ENCODE measurements around the gene CEPT1. TPM values are rescaled to one million over a fixed set of nuclear protein-coding genes. Genes with fewer than 3 reads are reported as not detected.

The CEPT1 gene
- total and polyA plus RNA-seq, 2 of the 13 experiments (the other 11 are each of a cell fraction or from before 2014, with no cell fraction given): 35.7 to 48.2 TPM

GRCh38 chr1:111147948-111148347, 7.9 kb downstream of the CEPT1 start:
- H3K4me1 ChIP-seq (ENCODE audit: insufficient read depth, low read length): peaks cover 31% of the 10 kb centered on the region
- in situ Hi-C loops (cut with HindIII; ENCODE audit: extremely low pct_ligation_motif_present, low pct_unique_long_range_greater_than_20kb): no loop called here
- no peak for TF ChIP-seq REXO4 (CRISPR knock-in tag; IDR thresholded peaks at IDR 0.05; ENCODE audit: borderline replicate concordance)
- TF ChIP-seq UBTF (CRISPR knock-in tag; IDR thresholded peaks at IDR 0.05): no peak
- TF ChIP-seq KAT8 (CRISPR knock-in tag; IDR thresholded peaks at IDR 0.05): no peak
- TF ChIP-seq, protein P1, sequence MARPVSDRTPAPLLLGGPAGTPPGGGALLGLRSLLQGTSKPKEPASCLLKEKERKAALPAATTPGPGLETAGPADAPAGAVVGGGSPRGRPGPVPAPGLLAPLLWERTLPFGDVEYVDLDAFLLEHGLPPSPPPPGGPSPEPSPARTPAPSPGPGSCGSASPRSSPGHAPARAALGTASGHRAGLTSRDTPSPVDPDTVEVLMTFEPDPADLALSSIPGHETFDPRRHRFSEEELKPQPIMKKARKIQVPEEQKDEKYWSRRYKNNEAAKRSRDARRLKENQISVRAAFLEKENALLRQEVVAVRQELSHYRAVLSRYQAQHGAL (CRISPR knock-in tag; IDR thresholded peaks at IDR 0.05; ENCODE audit: not compliant biosample characterization): no peak
- TF ChIP-seq, protein P2, sequence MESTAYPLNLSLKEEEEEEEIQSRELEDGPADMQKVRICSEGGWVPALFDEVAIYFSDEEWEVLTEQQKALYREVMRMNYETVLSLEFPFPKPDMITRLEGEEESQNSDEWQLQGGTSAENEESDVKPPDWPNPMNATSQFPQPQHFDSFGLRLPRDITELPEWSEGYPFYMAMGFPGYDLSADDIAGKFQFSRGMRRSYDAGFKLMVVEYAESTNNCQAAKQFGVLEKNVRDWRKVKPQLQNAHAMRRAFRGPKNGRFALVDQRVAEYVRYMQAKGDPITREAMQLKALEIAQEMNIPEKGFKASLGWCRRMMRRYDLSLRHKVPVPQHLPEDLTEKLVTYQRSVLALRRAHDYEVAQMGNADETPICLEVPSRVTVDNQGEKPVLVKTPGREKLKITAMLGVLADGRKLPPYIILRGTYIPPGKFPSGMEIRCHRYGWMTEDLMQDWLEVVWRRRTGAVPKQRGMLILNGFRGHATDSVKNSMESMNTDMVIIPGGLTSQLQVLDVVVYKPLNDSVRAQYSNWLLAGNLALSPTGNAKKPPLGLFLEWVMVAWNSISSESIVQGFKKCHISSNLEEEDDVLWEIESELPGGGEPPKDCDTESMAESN (CRISPR knock-in tag; conservative IDR thresholded peaks at IDR 0.05): no peak
- TF ChIP-seq MXD4 (CRISPR knock-in tag; IDR thresholded peaks at IDR 0.05): no peak
- no peak for TF ChIP-seq ZC3H4 (CRISPR knock-in tag; IDR thresholded peaks at IDR 0.05; ENCODE audit: borderline replicate concordance)
- TF ChIP-seq PTBP1 (IDR thresholded peaks at IDR 0.05; ENCODE audit: low read depth, low read length, poor library complexity, severe bottlenecking): no peak
- TF ChIP-seq, protein P3, sequence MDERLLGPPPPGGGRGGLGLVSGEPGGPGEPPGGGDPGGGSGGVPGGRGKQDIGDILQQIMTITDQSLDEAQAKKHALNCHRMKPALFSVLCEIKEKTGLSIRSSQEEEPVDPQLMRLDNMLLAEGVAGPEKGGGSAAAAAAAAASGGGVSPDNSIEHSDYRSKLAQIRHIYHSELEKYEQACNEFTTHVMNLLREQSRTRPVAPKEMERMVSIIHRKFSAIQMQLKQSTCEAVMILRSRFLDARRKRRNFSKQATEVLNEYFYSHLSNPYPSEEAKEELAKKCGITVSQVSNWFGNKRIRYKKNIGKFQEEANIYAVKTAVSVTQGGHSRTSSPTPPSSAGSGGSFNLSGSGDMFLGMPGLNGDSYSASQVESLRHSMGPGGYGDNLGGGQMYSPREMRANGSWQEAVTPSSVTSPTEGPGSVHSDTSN (CRISPR knock-in tag; IDR thresholded peaks at IDR 0.05): no peak
- TF ChIP-seq ZNF121 (CRISPR knock-in tag; IDR thresholded peaks at IDR 0.05): no peak
- TF ChIP-seq, protein P4, sequence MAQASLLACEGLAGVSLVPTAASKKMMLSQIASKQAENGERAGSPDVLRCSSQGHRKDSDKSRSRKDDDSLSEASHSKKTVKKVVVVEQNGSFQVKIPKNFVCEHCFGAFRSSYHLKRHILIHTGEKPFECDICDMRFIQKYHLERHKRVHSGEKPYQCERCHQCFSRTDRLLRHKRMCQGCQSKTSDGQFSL (CRISPR knock-in tag; IDR thresholded peaks at IDR 0.05): no peak
- TF ChIP-seq GTF2F1 (IDR thresholded peaks at IDR 0.05; ENCODE audit: low read length): no peak
- TF ChIP-seq ZNF251 (CRISPR knock-in tag; IDR thresholded peaks at IDR 0.05): no peak

More at GRCh38 chr1:111147948-111148347, 7.9 kb downstream of the CEPT1 start:
- H3K9ac ChIP-seq (ENCODE audit: insufficient read depth, low read depth, low read length): no peak overlapping the region
- WGBS (ENCODE audit: low lambda C conversion rate): 81% methylated on average over 3 of the region's 3 CpGs
- POLR2A ChIA-PET: no interaction called here
- no TSS peak for BruUV-seq (replicated peaks)
- ATAC-seq: no peak
- peaks cover 8 to 43% of the 10 kb centered on the region in 2 experiments for H3K36me3 ChIP-seq (replicated peaks in 1 of 2; ENCODE audit: control insufficient read depth in 1 of 2, insufficient read depth in 2 of 2, low read length in 2 of 2)
- peaks cover 4% of the 10 kb centered on the region; the same call in 1 of the 2 replicates for H4K20me1 ChIP-seq (ENCODE audit: insufficient read depth, low read length)
- no peak overlapping the region for H3K4me3 ChIP-seq (replicated peaks in 1 of 3; ENCODE audit: insufficient read depth in 1 of 3, low read depth in 2 of 3, low read length in 3 of 3)
- intact Hi-C loops (cut with micrococcal nuclease; ENCODE audit: unreplicated experiment): loop anchor here (10.0 kb wide), 1 partner anchor 187 kb away; no protein-coding TSS in a partner anchor
- H3K79me2 ChIP-seq (ENCODE audit: insufficient read depth, low read length): peaks cover 64% of the 10 kb centered on the region
- CTCF ChIA-PET (ENCODE audit: low intra/inter-chr PET ratio, low total read pairs): no interaction called here
- FAIRE-seq: no peak
- H2AFZ ChIP-seq (ENCODE audit: low read length): no peak overlapping the region
- no peaks in the 10 kb centered on the region for H3K27me3 ChIP-seq (ENCODE audit: control insufficient read depth in 1 of 2, insufficient read depth in 2 of 2, low read length in 2 of 2)
- H3K27ac ChIP-seq (ENCODE audit: extremely low read length, insufficient read depth, low read length): no peak overlapping the region
- H3K9me3 ChIP-seq (ENCODE audit: low read length): no peaks in the 10 kb centered on the region
- no peak overlapping the region for H3K4me2 ChIP-seq (ENCODE audit: low read depth, low read length)
- no peak for DNase-seq (ENCODE audit: low spot score)

Measured in HepG2 (cell line).